GM21825 (cell line): ENCODE data around the gene ME3.

ENCODE experiments used
- ATAC-seq: cut with Tn5 transposase; IDR thresholded peaks from one replicate; pipeline ENCODE4 v1.9.1; 2021; ENCODE audit warnings: mild to moderate bottlenecking, moderate library complexity; ENCODE audit not compliant: unreplicated experiment

The ME3 gene

GRCh38 chr11:86693518-86693917, 21.1 kb upstream of the ME3 start:
- no peak for ATAC-seq

GRCh38 chr11:86692746-86693145, 20.3 kb upstream of the ME3 start:
- ATAC-seq, result no peak

- ATAC-seq, result no peak
Observed at GRCh38 chr11:86692317-86692716, 19.9 kb upstream of the ME3 start.

- peak; percentile 68 for ATAC-seq
Observed at GRCh38 chr11:86688398-86689179, 16.2 kb upstream of the ME3 start.

GRCh38 chr11:86687185-86687778, 14.9 kb upstream of the ME3 start:
- no peak for ATAC-seq

GRCh38 chr11:86686531-86686930, 14.1 kb upstream of the ME3 start:
- no peak for ATAC-seq

GRCh38 chr11:86681483-86681756, 9.0 kb upstream of the ME3 start:
- ATAC-seq, result no peak

GRCh38 chr11:86680716-86681482, 8.5 kb upstream of the ME3 start:
- ATAC-seq, result no peak

- ATAC-seq, result no peak
Observed at GRCh38 chr11:86678823-86679222, 6.4 kb upstream of the ME3 start.

- ATAC-seq, result no peak
Observed at GRCh38 chr11:86678296-86678695, 5.9 kb upstream of the ME3 start.

GRCh38 chr11:86676533-86677154, 4.2 kb upstream of the ME3 start:
- ATAC-seq, result no peak

- ATAC-seq, result no peak
Observed at GRCh38 chr11:86676010-86676409, 3.6 kb upstream of the ME3 start.

- no peak for ATAC-seq
Observed at GRCh38 chr11:86675017-86675416, 2.6 kb upstream of the ME3 start.

GRCh38 chr11:86673872-86674750, 1.7 kb upstream of the ME3 start:
- ATAC-seq, result no peak

- no peak for ATAC-seq
Observed at GRCh38 chr11:86673055-86673843, 833 bp upstream of the ME3 start.

GRCh38 chr11:86671531-86672006, 847 bp downstream of the ME3 start:
- no peak for ATAC-seq

GRCh38 chr11:86670911-86671310, 1.5 kb downstream of the ME3 start:
- no peak for ATAC-seq

GRCh38 chr11:86670181-86670580, 2.2 kb downstream of the ME3 start:
- no peak for ATAC-seq

GRCh38 chr11:86669424-86669823, 3.0 kb downstream of the ME3 start:
- no peak for ATAC-seq

- no peak for ATAC-seq
Observed at GRCh38 chr11:86668929-86669328, 3.5 kb downstream of the ME3 start.
